Activated CD8-positive, alpha-beta memory T cell treated with anti-CD3 and anti-CD28 coated beads, Interleukin-2, amount 50 U/mL, for 24 hours (primary cell): ENCODE measurements around the gene ZNF581.

Experiments used
- DNase-seq: peaks from one replicate; pipeline ENCODE4 v3.0.0-alpha.2; 2020; ENCODE audit errors: extremely low read depth

The ZNF581 gene

DNA sequence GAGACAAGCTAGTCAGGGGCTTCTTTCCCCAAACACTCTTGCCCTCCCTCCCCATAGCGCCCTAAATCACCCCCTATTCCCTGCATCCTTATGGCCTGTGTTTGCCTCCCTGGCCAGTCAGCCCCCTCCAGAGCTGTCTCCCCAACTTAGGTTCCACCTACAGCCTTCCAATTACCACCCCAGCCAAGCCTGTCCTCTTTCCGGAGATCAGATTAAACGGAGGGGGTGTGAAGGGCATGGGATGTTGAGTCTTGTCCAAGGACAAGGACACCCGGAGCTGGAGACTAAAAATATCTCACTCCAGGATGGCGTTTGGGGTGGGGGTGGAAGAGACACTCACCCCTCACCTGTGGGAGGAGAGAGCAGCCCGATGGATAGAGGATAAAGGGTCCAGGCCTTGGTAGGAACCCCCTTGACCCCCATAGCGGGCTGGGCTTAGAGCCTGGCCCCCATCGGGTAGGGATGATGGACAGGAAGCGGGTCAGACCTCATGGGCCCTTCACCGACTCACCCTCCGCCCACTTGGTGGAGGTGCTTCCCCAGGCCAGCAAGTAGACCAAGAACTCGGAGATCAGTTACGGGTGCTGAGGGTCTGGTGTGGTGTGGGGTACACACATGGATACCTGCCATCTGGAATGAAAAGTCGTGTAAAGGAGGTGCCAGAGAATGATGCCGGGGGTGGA lies 32.0 kb upstream of the ZNF581 start:
- no peak for DNase-seq

DNA sequence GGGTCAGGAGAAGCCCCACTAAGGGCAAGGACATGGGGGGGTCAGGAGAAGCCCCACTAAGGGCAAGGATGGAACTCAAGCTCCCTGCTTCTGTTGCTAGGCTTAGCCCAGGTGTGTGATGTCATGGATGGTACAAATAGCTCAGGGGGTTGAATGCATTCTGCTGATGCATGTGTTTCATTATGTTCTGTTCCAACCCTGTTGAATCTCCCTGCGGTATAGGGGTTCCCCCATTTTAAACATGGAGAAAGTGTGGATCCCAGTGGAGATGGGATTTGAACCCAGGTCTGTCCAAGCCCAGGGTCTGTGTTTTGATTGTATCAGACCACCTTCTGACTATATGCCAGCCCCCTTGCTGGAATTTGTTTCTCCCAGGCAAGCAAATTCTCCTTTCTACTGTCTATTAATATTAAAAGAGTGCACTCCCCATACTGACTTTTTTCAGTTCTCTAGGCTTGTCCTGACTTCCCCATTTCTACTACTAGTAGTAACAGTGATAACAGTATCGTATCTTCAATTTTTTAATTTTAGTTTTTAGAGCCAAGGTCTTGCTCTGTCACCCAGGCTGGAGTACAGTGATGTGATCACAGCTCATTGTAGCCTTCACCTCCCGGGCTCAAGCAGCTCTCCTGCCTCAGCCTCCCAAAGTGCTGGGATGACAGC lies 31.3 kb upstream of the ZNF581 start:
- no peak for DNase-seq

GRCh38 chr19:55613396-55613795 lies 30.1 kb upstream of the ZNF581 start:
- DNase-seq: no peak

GRCh38 chr19:55613930-55614710 lies 29.3 kb upstream of the ZNF581 start:
- no peak for DNase-seq

DNA sequence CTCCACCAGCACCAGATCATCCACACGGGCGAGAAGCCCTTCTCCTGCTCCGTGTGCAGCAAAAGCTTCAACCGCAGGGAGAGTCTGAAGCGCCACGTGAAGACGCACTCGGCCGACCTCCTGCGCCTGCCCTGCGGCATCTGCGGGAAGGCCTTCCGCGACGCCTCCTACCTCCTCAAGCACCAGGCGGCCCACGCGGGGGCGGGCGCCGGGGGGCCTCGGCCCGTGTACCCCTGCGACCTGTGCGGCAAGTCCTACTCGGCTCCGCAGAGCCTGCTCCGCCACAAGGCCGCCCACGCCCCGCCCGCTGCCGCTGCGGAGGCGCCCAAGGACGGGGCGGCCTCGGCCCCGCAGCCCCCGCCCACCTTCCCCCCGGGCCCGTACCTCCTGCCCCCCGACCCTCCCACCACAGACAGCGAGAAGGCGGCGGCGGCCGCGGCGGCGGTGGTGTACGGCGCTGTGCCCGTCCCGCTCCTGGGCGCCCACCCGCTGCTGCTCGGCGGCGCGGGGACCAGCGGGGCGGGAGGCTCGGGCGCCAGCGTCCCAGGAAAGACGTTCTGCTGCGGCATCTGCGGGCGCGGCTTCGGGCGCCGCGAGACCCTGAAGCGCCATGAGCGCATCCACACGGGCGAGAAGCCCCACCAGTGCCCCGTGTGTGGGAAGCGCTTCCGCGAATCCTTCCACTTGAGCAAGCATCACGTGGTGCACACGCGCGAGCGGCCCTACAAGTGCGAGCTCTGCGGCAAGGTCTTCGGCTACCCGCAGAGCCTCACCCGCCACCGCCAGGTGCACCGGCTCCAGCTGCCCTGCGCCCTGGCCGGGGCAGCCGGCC lies 28.5 kb upstream of the ZNF581 start:
- no peak for DNase-seq

DNA sequence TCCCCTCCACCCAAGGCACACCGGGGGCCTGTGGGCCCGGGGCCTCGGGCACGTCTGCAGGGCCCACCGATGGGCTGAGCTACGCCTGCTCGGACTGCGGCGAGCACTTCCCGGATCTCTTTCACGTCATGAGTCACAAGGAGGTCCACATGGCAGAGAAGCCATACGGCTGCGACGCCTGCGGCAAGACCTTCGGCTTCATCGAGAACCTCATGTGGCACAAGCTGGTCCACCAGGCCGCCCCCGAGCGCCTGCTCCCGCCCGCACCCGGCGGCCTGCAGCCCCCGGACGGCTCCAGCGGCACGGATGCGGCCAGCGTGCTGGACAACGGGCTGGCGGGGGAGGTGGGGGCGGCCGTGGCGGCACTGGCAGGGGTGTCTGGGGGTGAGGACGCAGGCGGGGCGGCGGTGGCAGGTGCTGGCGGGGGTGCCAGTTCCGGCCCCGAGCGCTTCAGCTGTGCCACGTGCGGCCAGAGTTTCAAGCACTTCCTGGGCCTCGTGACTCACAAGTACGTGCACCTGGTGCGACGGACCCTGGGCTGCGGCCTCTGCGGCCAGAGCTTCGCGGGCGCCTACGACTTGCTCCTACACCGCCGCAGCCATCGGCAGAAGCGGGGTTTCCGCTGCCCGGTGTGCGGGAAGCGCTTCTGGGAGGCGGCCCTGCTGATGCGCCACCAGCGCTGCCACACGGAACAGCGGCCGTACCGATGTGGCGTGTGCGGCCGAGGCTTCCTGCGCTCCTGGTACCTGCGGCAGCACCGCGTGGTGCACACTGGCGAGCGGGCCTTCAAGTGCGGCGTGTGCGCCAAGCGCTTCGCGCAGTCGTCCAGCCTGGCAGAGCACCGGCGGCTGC lies 27.7 kb upstream of the ZNF581 start:
- DNase-seq: no peak

DNA sequence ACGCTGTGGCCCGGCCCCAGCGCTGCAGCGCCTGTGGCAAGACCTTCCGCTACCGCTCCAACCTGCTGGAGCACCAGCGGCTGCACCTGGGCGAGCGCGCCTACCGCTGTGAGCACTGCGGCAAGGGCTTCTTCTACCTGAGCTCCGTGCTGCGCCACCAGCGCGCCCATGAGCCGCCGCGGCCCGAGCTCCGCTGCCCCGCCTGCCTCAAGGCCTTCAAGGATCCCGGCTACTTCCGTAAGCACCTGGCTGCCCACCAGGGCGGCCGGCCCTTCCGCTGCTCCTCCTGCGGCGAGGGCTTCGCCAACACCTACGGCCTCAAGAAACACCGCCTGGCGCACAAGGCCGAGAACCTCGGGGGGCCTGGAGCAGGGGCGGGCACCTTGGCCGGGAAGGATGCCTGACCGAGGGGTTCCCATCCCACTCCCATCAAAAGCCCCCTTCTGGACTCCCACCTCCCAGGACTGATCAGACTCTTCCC lies 27.0 kb upstream of the ZNF581 start:
- no peak for DNase-seq

- DNase-seq: no peak
These were observed 26.0 kb upstream of the ZNF581 start for GRCh38 chr19:55617426-55617825.

GRCh38 chr19:55618426-55618825 lies 25.0 kb upstream of the ZNF581 start:
- DNase-seq: no peak

DNA sequence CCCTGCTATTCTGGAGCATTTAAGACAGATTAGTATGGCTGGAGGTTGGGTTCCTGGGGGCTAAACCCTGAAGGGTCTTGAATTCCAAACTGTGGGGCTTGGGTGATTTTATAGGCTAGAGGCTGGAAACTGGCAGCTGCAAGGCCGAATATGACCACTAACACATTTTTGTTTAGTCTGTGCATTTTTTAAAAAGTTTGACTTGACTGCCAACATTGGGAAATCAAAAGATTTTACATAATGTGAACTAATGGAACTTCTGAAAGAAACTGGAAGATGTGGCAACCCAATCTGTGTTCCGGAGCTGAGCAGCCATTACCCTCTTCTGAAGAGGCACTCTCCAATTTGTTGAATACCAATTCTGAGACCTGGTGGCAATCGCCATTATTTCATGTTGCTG lies 24.2 kb upstream of the ZNF581 start:
- no peak for DNase-seq

- no peak for DNase-seq
These were observed 22.8 kb upstream of the ZNF581 start for GRCh38 chr19:55620410-55621204.

DNA sequence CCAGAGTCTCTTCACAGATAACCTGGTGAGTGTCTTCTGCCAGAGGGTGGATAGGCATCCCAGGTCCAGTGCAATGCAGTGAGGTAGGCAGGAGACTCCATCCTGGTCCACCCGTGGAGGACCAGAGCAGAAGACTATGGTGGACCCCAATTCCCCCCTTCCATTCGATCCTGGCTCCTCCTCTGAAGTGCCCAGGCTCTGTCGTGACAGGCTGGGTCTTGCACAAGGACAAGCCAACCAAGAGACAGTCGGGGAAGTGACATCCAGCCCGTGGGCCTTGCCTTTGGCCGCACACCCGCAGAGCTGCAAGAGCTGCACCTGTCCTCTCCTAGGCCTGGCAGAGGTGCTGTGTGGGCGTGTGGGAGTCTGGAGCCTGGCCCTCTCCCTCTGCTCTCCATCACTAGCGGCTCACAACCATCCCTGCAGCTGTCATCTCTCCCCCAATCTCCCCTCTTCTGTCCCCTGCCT lies 22.2 kb upstream of the ZNF581 start:
- no peak for DNase-seq

GRCh38 chr19:55621673-55622231 lies 21.7 kb upstream of the ZNF581 start:
- no peak for DNase-seq

DNA sequence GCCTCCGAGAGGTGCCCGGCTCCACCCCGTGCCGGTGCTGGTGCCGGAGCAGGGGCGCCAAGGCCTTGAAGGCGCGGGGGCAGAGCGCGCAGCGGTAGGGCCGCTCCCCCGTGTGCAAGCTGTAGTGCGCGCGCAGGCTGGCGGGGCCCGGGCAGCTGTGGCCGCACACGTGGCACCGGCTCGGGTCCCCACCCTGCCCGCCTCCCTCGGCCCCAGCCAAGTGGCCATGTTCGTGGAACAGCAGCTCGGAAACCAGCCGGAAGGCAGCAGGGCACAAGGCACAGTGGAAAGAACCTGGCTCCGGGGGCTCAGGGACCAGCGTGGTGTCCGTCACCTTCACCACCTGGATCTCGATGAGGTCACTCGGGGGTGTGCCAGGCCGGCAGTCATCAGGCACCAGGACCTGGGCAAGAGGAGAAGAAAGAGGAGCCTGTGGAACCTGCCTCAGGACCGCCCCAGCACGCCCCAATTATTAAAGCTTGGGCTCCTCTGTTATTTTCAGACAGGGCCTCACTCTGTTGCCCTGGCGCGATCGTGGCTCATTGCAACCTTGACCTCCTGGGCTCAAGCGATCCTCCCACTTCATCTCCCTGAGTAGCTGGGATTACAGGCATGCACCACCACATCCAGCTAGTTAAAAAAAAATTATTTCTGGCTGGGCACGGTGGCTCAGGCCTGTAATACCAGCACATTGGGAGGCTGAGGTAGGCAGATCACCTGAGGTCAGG lies 21.0 kb upstream of the ZNF581 start:
- no peak for DNase-seq

GRCh38 chr19:55623130-55623529 lies 20.3 kb upstream of the ZNF581 start:
- DNase-seq: no peak

- no peak for DNase-seq
These were observed 19.9 kb upstream of the ZNF581 start for GRCh38 chr19:55623561-55623960.

DNA sequence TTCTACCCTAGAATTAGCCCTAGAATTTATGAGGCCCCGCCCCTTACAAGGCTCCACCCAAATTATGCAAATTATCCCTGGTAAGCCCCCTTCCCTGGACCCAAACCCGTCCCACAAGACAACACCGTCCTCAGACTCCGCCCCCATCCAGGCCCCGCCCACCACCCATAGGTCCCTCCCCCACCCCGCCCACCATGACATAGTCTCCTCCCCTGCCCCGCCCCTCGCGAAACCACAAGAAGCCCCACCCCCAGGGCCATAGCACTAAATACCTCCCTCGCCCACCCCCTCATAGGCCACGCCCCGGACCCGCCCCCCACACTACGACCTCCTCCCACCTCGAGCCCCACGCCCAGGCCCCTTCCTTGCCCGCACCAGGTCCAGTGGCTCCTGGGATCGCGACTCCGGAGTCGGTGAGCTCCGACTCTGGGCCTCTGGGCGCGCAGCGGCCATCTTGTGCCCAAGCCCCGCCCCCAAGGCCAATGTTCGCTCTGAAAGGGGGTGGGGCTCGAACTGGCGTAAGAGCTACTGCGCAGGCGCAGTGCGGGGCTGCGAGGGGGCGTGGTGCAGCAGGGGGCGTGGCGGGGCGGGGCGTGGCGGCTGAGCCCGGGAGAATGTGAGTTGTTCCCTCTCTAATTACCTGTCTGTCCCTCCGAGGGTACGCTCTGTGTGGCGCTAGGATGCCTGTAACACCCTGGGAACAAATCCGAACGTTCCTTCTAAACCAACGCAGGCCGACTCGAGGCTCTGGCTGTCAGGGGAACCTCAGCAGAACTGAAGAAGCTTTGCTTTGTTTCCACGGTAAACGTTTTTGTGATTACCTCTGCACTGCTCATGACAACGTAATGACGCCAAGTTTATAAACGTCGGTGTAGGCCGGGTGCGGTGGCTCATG lies 19.1 kb upstream of the ZNF581 start, which contains the start of gene ZNF784:
TSS of gene ZNF784 (minus strand) at position 458 of the 895 bp plus-strand sequence. CDS start at position 453, 5 bp downstream.
- DNase-seq: no peak

DNA sequence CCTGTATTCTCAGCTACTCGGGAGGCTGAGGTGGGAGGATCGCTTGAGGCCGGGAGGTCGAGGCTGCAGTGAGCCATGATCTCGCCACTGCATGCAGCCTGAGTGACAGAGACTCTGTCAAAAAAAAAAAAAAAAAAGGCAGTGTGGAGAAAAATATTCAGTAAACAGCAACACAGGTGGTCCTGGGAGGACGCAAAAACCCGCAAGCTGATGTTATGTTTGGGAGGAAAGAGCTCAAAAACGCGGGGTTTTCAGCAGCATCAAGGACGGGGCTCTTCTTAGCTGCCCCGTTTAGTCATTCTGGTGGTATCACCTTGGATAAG lies 18.5 kb upstream of the ZNF581 start:
- no peak for DNase-seq
